ENCODE results near the gene LDB2.

DNA sequence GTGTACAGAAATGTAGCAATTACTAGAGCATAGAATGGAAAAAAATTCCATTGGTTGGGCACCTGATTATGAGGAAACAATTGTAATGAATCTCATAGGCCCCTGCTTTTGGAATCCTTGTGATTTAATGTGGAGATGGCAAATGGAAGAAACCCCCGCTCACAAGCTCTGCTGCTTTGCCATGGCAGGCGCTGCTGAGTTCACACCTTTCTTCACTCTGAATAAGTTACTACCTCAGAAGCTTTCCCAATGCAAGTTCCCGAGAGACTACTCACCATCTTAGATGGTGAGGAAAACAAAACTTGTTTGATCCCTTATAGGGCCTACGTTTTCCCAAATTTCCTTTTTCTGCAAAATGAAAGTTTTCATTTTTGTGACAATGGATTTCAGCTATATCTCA, 405.6 kb downstream of the LDB2 start:
- TF ChIP-seq, protein P1, sequence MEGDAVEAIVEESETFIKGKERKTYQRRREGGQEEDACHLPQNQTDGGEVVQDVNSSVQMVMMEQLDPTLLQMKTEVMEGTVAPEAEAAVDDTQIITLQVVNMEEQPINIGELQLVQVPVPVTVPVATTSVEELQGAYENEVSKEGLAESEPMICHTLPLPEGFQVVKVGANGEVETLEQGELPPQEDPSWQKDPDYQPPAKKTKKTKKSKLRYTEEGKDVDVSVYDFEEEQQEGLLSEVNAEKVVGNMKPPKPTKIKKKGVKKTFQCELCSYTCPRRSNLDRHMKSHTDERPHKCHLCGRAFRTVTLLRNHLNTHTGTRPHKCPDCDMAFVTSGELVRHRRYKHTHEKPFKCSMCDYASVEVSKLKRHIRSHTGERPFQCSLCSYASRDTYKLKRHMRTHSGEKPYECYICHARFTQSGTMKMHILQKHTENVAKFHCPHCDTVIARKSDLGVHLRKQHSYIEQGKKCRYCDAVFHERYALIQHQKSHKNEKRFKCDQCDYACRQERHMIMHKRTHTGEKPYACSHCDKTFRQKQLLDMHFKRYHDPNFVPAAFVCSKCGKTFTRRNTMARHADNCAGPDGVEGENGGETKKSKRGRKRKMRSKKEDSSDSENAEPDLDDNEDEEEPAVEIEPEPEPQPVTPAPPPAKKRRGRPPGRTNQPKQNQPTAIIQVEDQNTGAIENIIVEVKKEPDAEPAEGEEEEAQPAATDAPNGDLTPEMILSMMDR (IDR thresholded peaks at IDR 0.05): no peak
- no peak for TF ChIP-seq POLR2A (IDR thresholded peaks at IDR 0.05)
